Parathyroid adenoma (tissue), 2 donors: ENCODE measurements around the gene SLC9A8.

Source experiments
- H2AFZ ChIP-seq: fragments of 300-600 bp; sonication (generic); one replicate; pipeline ENCODE4 v1.7.0; 2017; ENCODE audit warnings: antibody characterized with exemption, mild to moderate bottlenecking
- H3K27ac ChIP-seq: fragments of 300-600 bp; sonication (generic); one replicate; pipeline ENCODE4 v1.7.0; 2017
- H3K27me3 ChIP-seq: fragments of 300-600 bp; sonication (generic); one replicate; pipeline ENCODE4 v1.7.0; 2017; ENCODE audit warnings: low read length; ENCODE audit not compliant: control insufficient read depth, insufficient read depth
- H3K36me3 ChIP-seq: fragments of 300-600 bp; sonication (generic); one replicate; pipeline ENCODE4 v1.7.0; 2017; ENCODE audit warnings: low read length; ENCODE audit not compliant: control insufficient read depth, insufficient read depth
- H3K4me1 ChIP-seq: fragments of 300-600 bp; sonication (generic); one replicate; pipeline ENCODE4 v1.7.0; 2017; ENCODE audit warnings: control low read depth
- H3K4me2 ChIP-seq: fragments of 300-600 bp; sonication (generic); one replicate; pipeline ENCODE4 v1.7.0; 2017; ENCODE audit warnings: low read length
- H3K4me3 ChIP-seq: fragments of 300-600 bp; sonication (generic); one replicate; pipeline ENCODE4 v1.7.0; 2017; ENCODE audit warnings: low read depth, low read length
- H3K79me2 ChIP-seq: fragments of 300-600 bp; sonication (generic); one replicate; pipeline ENCODE4 v1.7.0; 2017; ENCODE audit warnings: control low read depth
- H3K9ac ChIP-seq: fragments of 300-600 bp; sonication (generic); one replicate; pipeline ENCODE4 v1.7.0; 2017; ENCODE audit warnings: mild to moderate bottlenecking
- H3K9me3 ChIP-seq: fragments of 300-600 bp; sonication (generic); one replicate; pipeline ENCODE4 v1.7.0; 2017; ENCODE audit warnings: low read length; ENCODE audit not compliant: control insufficient read depth
- CTCF ChIP-seq: fragments of 300-600 bp; sonication (generic); IDR thresholded peaks from one replicate; pipeline ENCODE4 v1.7.0; 2017; ENCODE audit warnings: antibody characterized with exemption, mild to moderate bottlenecking
- donor health status: primary hyperparathyroidism.

The SLC9A8 gene

GRCh38 chr20:49813305-49813974, 812 bp downstream of the SLC9A8 start:
- Histone ChIP-seq H3K27me3 (no peaks in the 10 kb centered on the region), H3K36me3 (no peaks in the 10 kb centered on the region)
- no peak for TF ChIP-seq CTCF

GRCh38 chr20:49814057-49814694, 1.5 kb downstream of the SLC9A8 start:
- Histone ChIP-seq H3K79me2 (no peaks in the 10 kb centered on the region), H3K27ac (peak overlapping the region; percentile 94), H3K9ac (no peak overlapping the region), H3K4me3 (no peak overlapping the region), H2AFZ (peak overlapping the region; percentile 17), H3K4me1 (peaks cover 17% of the 10 kb centered on the region), H3K4me2 (peak overlapping the region; percentile 86), H3K36me3 (no peaks in the 10 kb centered on the region), H3K9me3 (no peaks in the 10 kb centered on the region), H3K27me3 (no peaks in the 10 kb centered on the region)
- no peak for TF ChIP-seq CTCF

More at GRCh38 chr20:49813305-49813974, 812 bp downstream of the SLC9A8 start:
- Histone ChIP-seq H3K4me1 (peaks cover 17% of the 10 kb centered on the region), H3K27ac (peak overlapping the region; percentile 94), H3K4me2 (peak overlapping the region; percentile 86), H3K9ac (peak overlapping the region; percentile 73), H3K9me3 (no peaks in the 10 kb centered on the region), H3K79me2 (no peaks in the 10 kb centered on the region), H3K4me3 (peak overlapping the region; percentile 83), H2AFZ (peak overlapping the region; percentile 100)

- Histone ChIP-seq H3K9me3 (no peaks in the 10 kb centered on the region), H3K4me1 (peaks cover 9% of the 10 kb centered on the region), H3K36me3 (no peaks in the 10 kb centered on the region), H2AFZ (no peak overlapping the region), H3K4me3 (no peak overlapping the region), H3K9ac (no peak overlapping the region), H3K4me2 (no peak overlapping the region), H3K79me2 (no peaks in the 10 kb centered on the region), H3K27me3 (no peaks in the 10 kb centered on the region), H3K27ac (no peak overlapping the region)
- no peak for TF ChIP-seq CTCF
Measured at GRCh38 chr20:49818816-49819215, 6.2 kb downstream of the SLC9A8 start.

GRCh38 chr20:49819702-49820101, 7.1 kb downstream of the SLC9A8 start:
- Histone ChIP-seq H2AFZ (no peak overlapping the region), H3K9me3 (no peaks in the 10 kb centered on the region), H3K27me3 (no peaks in the 10 kb centered on the region), H3K9ac (no peak overlapping the region), H3K36me3 (no peaks in the 10 kb centered on the region), H3K79me2 (no peaks in the 10 kb centered on the region), H3K4me3 (no peak overlapping the region), H3K4me1 (no peaks in the 10 kb centered on the region), H3K4me2 (no peak overlapping the region), H3K27ac (no peak overlapping the region)
- no peak for TF ChIP-seq CTCF
